M059J (cell line): ENCODE data around the gene PRKCE. TPM values are rescaled to one million over a fixed set of nuclear protein-coding genes. Genes with fewer than 3 reads are reported as not detected.
A peak's percentile ranks its signal among the peaks of the same experiment; 100 is the strongest.

Source experiments
- DNase-seq: peaks from one replicate; pipeline ENCODE4 v3.0.0-alpha.2; 2012; ENCODE audit warnings: low read depth
- total RNA-seq: library from RNA; depleted of rRNA; stranded (reverse); fragments of >200 nt; shearing (Covaris generic); gene quantifications from 2 replicates; pipeline ENCODE4 v1.2.3, GENCODE V29; 2014

Gene PRKCE
- total RNA-seq, 1 experiment from 2014 or later, result 5.9 TPM

- DNase-seq, result no peak
Measured at GRCh38 chr2:45859682-45860081, 208.2 kb downstream of the PRKCE start.

GRCh38 chr2:45860136-45861121 lies 209.0 kb downstream of the PRKCE start:
- peak; percentile 15 for DNase-seq

- DNase-seq, result no peak
Measured at GRCh38 chr2:45862843-45863242, 211.4 kb downstream of the PRKCE start.

- DNase-seq, result no peak
Measured at GRCh38 chr2:45864121-45864520, 212.6 kb downstream of the PRKCE start.

DNA sequence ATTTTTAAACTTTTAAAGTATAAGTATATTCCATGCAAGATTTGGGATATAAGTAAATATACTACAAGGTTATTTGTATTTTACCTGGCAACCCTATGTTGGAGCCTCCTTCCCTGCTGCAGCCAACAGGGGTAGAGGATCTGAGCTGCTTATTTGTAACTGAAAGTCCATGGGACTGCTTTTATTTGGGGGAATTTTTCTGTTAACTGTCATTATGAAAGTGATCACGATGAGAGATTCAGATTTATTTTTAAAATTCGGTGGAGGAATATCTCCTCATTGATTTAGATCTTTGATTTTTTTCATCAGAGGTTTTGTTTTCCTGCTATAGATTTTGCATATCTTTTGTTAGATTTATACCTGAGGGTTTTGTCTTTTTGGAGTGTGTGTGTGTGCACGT lies 215.9 kb downstream of the PRKCE start:
- no peak for DNase-seq

DNA sequence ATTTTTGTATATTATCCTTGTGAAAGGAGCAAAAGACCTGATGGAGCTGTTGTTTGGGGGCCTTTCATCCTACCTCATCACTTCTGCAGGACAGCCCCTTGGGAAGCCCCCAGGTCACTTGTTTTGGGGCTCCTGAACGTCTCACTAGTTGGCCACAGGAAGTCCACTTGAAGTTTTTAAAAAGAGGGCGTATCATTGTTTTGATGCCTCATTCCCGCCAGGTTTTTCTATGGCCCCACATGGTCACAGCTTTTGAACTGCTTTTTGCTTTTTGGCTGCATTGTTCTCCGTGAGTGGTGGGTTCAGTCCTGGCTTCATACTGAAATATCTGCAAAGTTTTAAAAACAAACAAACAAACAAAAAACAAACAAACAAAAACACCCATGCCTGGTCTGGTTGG lies 216.3 kb downstream of the PRKCE start:
- no peak for DNase-seq

- DNase-seq, result peak; percentile 36
Measured at GRCh38 chr2:45869165-45869501, 217.7 kb downstream of the PRKCE start.

GRCh38 chr2:45871025-45871424 lies 219.6 kb downstream of the PRKCE start:
- DNase-seq, result no peak

- no peak for DNase-seq
Measured at GRCh38 chr2:45871541-45871940, 220.1 kb downstream of the PRKCE start.

- peak; percentile 82 for DNase-seq
Measured at GRCh38 chr2:45872211-45872610, 220.7 kb downstream of the PRKCE start.

GRCh38 chr2:45874344-45874743 lies 222.9 kb downstream of the PRKCE start:
- no peak for DNase-seq

DNA sequence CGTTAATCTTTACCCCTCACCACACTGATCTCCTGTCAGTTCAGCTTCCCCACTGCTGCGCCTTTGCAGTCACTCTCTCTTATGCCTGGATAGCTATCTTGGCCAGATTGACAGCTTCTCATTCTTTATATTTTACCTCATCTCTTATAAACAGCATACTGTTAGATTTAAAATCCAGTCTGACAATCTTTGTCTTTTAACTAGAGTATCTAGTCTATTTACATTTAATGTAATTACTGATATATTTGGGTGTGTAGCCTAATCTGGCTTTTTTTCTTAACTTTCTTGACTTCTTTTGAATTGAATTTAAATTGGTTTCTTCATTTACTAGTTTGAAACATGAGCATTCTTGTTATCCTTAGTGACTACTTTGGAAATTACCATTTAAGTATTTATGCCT lies 225.1 kb downstream of the PRKCE start:
- DNase-seq, result no peak

GRCh38 chr2:45879406-45879805 lies 227.9 kb downstream of the PRKCE start:
- DNase-seq, result no peak

- no peak for DNase-seq
Measured at GRCh38 chr2:45879936-45880335, 228.5 kb downstream of the PRKCE start.

- DNase-seq, result no peak
Measured at GRCh38 chr2:45881970-45882581, 230.6 kb downstream of the PRKCE start.

DNA sequence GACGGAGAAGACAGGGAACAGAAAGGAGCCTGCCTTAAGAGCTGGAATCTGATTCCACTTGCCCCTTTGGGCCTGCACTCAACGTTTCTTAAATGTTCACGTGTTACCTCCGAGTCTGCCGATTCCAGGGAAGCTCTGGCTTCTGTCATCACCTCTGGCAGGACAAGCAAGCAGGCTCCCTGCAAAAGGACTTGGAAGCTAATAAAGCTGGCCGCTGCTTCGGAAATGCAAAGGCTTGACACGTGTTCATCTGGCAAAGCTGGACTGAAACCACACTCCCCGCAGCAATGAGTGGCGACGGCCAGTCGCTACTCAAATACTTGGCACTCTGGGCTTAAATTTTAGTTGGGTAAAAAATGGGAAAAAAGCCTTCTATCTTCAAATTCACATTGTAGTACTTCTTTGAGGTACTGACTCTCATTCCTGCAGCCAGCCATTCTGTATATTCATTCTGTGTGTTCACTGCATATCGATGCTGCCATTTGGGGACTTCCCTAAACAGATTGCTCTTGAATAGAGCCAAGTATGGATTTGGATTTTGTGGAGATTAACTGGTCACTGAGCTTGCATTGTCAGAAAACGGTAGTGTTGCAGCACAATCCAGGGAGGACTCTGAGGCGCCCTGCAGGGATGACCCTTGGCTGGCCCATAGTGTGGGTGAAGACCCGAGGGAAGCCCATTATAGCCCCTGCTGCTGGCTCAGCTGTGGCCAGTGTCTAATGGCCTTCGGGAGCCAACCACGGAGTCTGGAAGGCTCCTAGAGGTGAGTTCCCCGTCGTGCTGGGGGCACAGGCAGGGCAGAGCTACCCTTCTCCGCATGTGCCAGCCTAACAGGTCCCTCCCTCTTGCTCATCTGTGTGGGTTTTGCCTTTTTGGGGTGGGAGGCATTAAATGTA lies 231.5 kb downstream of the PRKCE start:
- DNase-seq, result peak; percentile 48

GRCh38 chr2:45883603-45884000 lies 232.1 kb downstream of the PRKCE start:
- DNase-seq, result no peak

- DNase-seq, result no peak
Measured at GRCh38 chr2:45884126-45884525, 232.7 kb downstream of the PRKCE start.

GRCh38 chr2:45885171-45885621 lies 233.7 kb downstream of the PRKCE start:
- DNase-seq, result no peak

- no peak for DNase-seq
Measured at GRCh38 chr2:45886171-45886663, 234.7 kb downstream of the PRKCE start.

DNA sequence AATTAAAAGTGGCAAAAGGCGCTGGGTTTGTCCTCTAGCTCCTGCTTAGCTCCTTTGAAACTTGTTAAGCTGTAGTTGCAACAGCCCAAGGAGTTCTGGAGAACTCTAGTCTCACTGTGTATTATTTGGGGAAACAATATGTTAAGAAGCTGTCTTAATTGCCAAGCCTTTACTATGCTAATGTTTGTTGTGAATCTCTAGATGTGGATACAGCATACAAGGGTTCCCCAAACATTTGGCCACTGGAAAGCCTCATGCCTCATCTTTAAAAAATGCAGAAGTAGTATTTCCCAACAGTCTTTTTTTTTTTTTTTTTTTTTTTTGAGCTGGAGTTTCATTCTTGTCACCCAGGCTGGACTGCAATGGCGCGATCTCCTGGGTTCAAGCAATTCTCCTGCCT lies 236.7 kb downstream of the PRKCE start:
- peak; percentile 51 for DNase-seq

DNA sequence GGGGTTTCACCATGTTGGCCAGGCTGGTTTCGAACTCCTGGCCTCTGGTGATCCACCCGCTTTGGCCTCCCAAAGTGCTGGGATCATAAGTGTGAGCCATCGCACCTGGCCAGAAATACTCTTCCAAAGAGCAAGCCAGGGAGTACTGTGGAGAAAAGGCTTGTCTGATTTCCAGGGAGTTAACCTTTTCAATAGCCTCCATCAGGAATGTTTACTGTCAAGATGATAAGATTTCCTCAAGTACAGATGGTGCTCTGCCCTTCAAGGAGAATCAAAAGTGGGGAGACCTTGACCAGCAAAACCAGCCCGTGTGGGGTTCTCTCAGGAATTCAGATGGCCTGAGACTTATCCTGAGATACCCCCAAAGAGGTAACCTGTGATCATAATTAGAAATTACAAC lies 237.2 kb downstream of the PRKCE start:
- no peak for DNase-seq
